A549 (cell line): Measurements from ENCODE around the gene CTIF. TPM values are rescaled to one million over a fixed set of nuclear protein-coding genes. Genes with fewer than 3 reads are reported as not detected.

Source experiments
- ATAC-seq, 2 experiments: fragments of 200-7000 bp in 1 of 2; fragments of >200 bp in 1 of 2; cut with Nextera tagmentation in 1 of 2; cut with Tn5 transposase in 1 of 2; 3 replicates each; pipeline versions ENCODE4 v1.8.0 to v1.9.1; 2018 to 2020; ENCODE audit warnings: mild to moderate bottlenecking in 1 of 2, moderate library complexity in 1 of 2
- CTCF ChIA-PET: fragments of 300-600 bp; sonication (Branson Sonifier 250); formaldehyde crosslinking; extraction: SDS; loops from one replicate; lab custom pipeline; 2021; ENCODE audit warnings: antibody characterized with exemption, inconsistent platforms; lab: Yijun Ruan, JAX
- POLR2A ChIA-PET: fragments of 350-600 bp; formaldehyde crosslinking; extraction: SDS; loops from one replicate; lab custom pipeline; 2021; ENCODE audit warnings: antibody characterized with exemption, inconsistent platforms; lab: Yijun Ruan, JAX
- DNase-seq, 2 experiments: peaks; one replicate each; pipeline versions ENCODE4 v3.0.0 to v3.0.0-alpha.2; 2011 to 2016; ENCODE audit warnings: low read depth in 1 of 2, low spot score in 1 of 2
- FAIRE-seq: peaks from 2 replicates; lab custom pipeline; 2011; peaks lifted over from hg19 to GRCh38; lab: Jason Lieb, UNC
- H3K27ac ChIP-seq, 2 experiments: fragments of >200 bp; sonication (Bioruptor Twin); formaldehyde crosslinking; 3 replicates each; pipeline ENCODE4 v1.5.1; 2016 to 2017
- H3K4me1 ChIP-seq: fragments of >200 bp; sonication (Bioruptor Twin); formaldehyde crosslinking; 3 replicates; pipeline ENCODE4 v1.6.1; 2016
- H3K4me2 ChIP-seq: fragments of >200 bp; sonication (Bioruptor Twin); formaldehyde crosslinking; 3 replicates; pipeline ENCODE4 v1.6.1; 2016
- H3K4me3 ChIP-seq: fragments of >200 bp; sonication (Bioruptor Twin); formaldehyde crosslinking; 3 replicates; pipeline ENCODE4 v1.5.1; 2016
- H3K9me3 ChIP-seq: fragments of >200 bp; sonication (Bioruptor Twin); formaldehyde crosslinking; 3 replicates; pipeline ENCODE4 v1.6.1; 2016
- BHLHE40 ChIP-seq: IDR thresholded peaks from 2 replicates; pipeline ENCODE4 v1.6.1; 2012; ENCODE audit warnings: low read depth, low read length, inconsistent platforms
- CBX2 ChIP-seq: fragments of 200-600 bp; sonication (generic); IDR thresholded peaks from 2 replicates; pipeline ENCODE4 v1.6.1; 2016; ENCODE audit warnings: low read depth, mild to moderate bottlenecking, borderline replicate concordance
- CBX8 ChIP-seq: fragments of 200-600 bp; sonication (generic); IDR thresholded peaks from 2 replicates; pipeline ENCODE4 v1.6.1; 2016
- CHD4 ChIP-seq: fragments of 200-600 bp; sonication (generic); IDR thresholded peaks from 2 replicates; pipeline ENCODE4 v1.6.1; 2016; ENCODE audit warnings: antibody characterized with exemption, mild to moderate bottlenecking, borderline replicate concordance
- EP300 ChIP-seq, 2 experiments: fragments of >200 bp; sonication (Bioruptor Twin); formaldehyde crosslinking; IDR thresholded peaks; 2 replicates in 1 of 2; 3 replicates in 1 of 2; pipeline ENCODE4 v1.6.1; 2016 to 2017
- ESRRA ChIP-seq: fragments of 150-350 bp; IDR thresholded peaks from 2 replicates; pipeline ENCODE4 v1.6.1; 2014; ENCODE audit warnings: mild to moderate bottlenecking, low read length, borderline replicate concordance
- FOSL2 ChIP-seq, 2 experiments: fragments of 450-650 bp in 1 of 2; fragments of >200 bp in 1 of 2; sonication (Bioruptor Twin) in 1 of 2; formaldehyde crosslinking; IDR thresholded peaks; 2 replicates each; pipeline versions ENCODE4 v1.5.0 to v1.6.1; 2016 to 2020; ENCODE audit warnings: mild to moderate bottlenecking in 1 of 2, moderate library complexity in 1 of 2
- GATA3 ChIP-seq: IDR thresholded peaks from 2 replicates; pipeline ENCODE4 v1.6.1; 2012; ENCODE audit warnings: borderline replicate concordance
- HMGXB4 ChIP-seq: fragments of 250-450 bp; sonication (Bioruptor Pico); IDR thresholded peaks from 2 replicates; pipeline ENCODE4 v1.5.0; 2021; ENCODE audit warnings: mild to moderate bottlenecking, moderate library complexity, borderline replicate concordance
- HOXA7 ChIP-seq: fragments of 250-450 bp; sonication (Bioruptor Pico); IDR thresholded peaks from 2 replicates; pipeline ENCODE4 v1.5.0; 2020; ENCODE audit warnings: mild to moderate bottlenecking, moderate library complexity
- HOXB5 ChIP-seq: fragments of 250-450 bp; sonication (Bioruptor Pico); IDR thresholded peaks from 2 replicates; pipeline ENCODE4 v1.5.0; 2020; ENCODE audit warnings: mild to moderate bottlenecking, moderate library complexity
- JUN ChIP-seq, 2 experiments: fragments of >200 bp; sonication (Bioruptor Twin); formaldehyde crosslinking; IDR thresholded peaks; 2 replicates in 1 of 2; 3 replicates in 1 of 2; pipeline ENCODE4 v1.6.1; 2016 to 2017
- MAX ChIP-seq: IDR thresholded peaks from 2 replicates; pipeline ENCODE4 v1.6.1; 2012
- NFE2L2 ChIP-seq: fragments of 150-350 bp; conservative IDR thresholded peaks from 2 replicates; pipeline ENCODE4 v1.6.1; 2014; ENCODE audit warnings: low read length
- PHF8 ChIP-seq: fragments of 200-600 bp; sonication (generic); IDR thresholded peaks from 2 replicates; pipeline ENCODE4 v1.6.1; 2016; ENCODE audit warnings: low read depth, mild to moderate bottlenecking, antibody characterized with exemption, moderate library complexity, borderline replicate concordance
- POLR2A ChIP-seq: IDR thresholded peaks from 2 replicates; pipeline ENCODE4 v1.6.1; 2012; ENCODE audit warnings: mild to moderate bottlenecking, low read length
- POLR2AphosphoS2 ChIP-seq: conservative IDR thresholded peaks from 2 replicates; pipeline ENCODE4 v1.6.1; 2012; ENCODE audit warnings: low read length, improper control_type of control experiment, inconsistent platforms
- RARB ChIP-seq: fragments of 250-450 bp; sonication (Bioruptor Pico); IDR thresholded peaks from 2 replicates; pipeline ENCODE4 v1.8.0; 2021; ENCODE audit warnings: mild to moderate bottlenecking, moderate library complexity
- RCOR1 ChIP-seq: fragments of 150-350 bp; IDR thresholded peaks from 2 replicates; pipeline ENCODE4 v1.6.1; 2014; ENCODE audit warnings: antibody characterized with exemption, low read length, low read depth
- ZC3H11A ChIP-seq: fragments of 450-650 bp; IDR thresholded peaks from 2 replicates; pipeline ENCODE4 v1.6.1; 2014; ENCODE audit warnings: antibody characterized with exemption, mild to moderate bottlenecking
- ZFP36 ChIP-seq: fragments of 450-650 bp; IDR thresholded peaks from 2 replicates; pipeline ENCODE4 v1.6.1; 2014; ENCODE audit warnings: borderline replicate concordance; ENCODE audit not compliant: partially characterized antibody
- ZNF302 ChIP-seq: fragments of 250-450 bp; sonication (Bioruptor Pico); IDR thresholded peaks from 2 replicates; pipeline ENCODE4 v1.9.0; 2021; ENCODE audit warnings: inconsistent platforms, mild to moderate bottlenecking, moderate library complexity
- WGBS: methylation state at CpG from one replicate; pipeline ENCODE4 v1.1.6; 2017; ENCODE audit errors: missing lambda C conversion rate; 5-methylcytosine and 5-hydroxymethylcytosine counted together
- polyA plus RNA-seq, 4 experiments: library from polyadenylated mRNA; depleted of rRNA in 3 of 4; stranded (reverse); fragments of >200 nt; fragmentation: RNase III in 1 of 4; extraction: RNeasy Plus Mini Kit Qiagen cat#74134 plus additional on column Dnase treatment in 1 of 4; gene quantifications; 2 replicates in 3 of 4; 3 replicates in 1 of 4; pipeline ENCODE4 v1.2.3, GENCODE V29; 2011 to 2017
- TF ChIP-seq, protein P1 (sequence below): fragments of 450-650 bp; IDR thresholded peaks from 2 replicates; pipeline ENCODE4 v1.6.1; 2014; ENCODE audit warnings: antibody characterized with exemption
- TF ChIP-seq, protein P2 (sequence below): fragments of >200 bp; sonication (Bioruptor Twin); formaldehyde crosslinking; IDR thresholded peaks from 3 replicates; pipeline ENCODE4 v1.6.1; 2016
- TF ChIP-seq, protein P3 (sequence below): fragments of 150-350 bp; IDR thresholded peaks from 2 replicates; pipeline ENCODE4 v1.6.1; 2014; ENCODE audit warnings: low read depth, mild to moderate bottlenecking, low read length

CTIF gene
- polyA plus RNA-seq, 2 of the 4 experiments (the other 2 are of a cell fraction) = 17.0 to 24.7 TPM

- H3K4me2 ChIP-seq = no peak overlapping the region
- TF ChIP-seq POLR2A (no peak), MAX (no peak), CBX8 (no peak), HMGXB4 (no peak), EP300 (IDR thresholded peaks at IDR 0.05) (no peak), ZC3H11A (no peak), POLR2AphosphoS2 (no peak), RCOR1 (no peak), BHLHE40 (no peak), PHF8 (no peak), HOXA7 (no peak), CHD4 (no peak), ZFP36 (no peak), HOXB5 (CRISPR knock-in tag) (no peak), ESRRA (no peak)
- TF ChIP-seq, protein P1, sequence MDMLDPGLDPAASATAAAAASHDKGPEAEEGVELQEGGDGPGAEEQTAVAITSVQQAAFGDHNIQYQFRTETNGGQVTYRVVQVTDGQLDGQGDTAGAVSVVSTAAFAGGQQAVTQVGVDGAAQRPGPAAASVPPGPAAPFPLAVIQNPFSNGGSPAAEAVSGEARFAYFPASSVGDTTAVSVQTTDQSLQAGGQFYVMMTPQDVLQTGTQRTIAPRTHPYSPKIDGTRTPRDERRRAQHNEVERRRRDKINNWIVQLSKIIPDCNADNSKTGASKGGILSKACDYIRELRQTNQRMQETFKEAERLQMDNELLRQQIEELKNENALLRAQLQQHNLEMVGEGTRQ = no peak
- TF ChIP-seq, protein P2, sequence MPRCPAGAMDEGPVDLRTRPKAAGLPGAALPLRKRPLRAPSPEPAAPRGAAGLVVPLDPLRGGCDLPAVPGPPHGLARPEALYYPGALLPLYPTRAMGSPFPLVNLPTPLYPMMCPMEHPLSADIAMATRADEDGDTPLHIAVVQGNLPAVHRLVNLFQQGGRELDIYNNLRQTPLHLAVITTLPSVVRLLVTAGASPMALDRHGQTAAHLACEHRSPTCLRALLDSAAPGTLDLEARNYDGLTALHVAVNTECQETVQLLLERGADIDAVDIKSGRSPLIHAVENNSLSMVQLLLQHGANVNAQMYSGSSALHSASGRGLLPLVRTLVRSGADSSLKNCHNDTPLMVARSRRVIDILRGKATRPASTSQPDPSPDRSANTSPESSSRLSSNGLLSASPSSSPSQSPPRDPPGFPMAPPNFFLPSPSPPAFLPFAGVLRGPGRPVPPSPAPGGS = no peak
- 84% methylated on average over 5 of the region's 5 CpGs for WGBS
- no peak for DNase-seq
- ChIA-PET POLR2A (no interaction called here), CTCF (no interaction called here)
- no peak for ATAC-seq
- no peaks in the 10 kb centered on the region for H3K9me3 ChIP-seq
- no peak for FAIRE-seq
- no peak overlapping the region for H3K27ac ChIP-seq
- H3K4me3 ChIP-seq = no peak overlapping the region
- H3K4me1 ChIP-seq = no peaks in the 10 kb centered on the region
Observed at GRCh38 chr18:48784656-48785055, 245.8 kb downstream of the CTIF start.

GRCh38 chr18:48785091-48785614 is 246.3 kb downstream of the CTIF start:
- DNase-seq (no peak), FAIRE-seq (no peak), ATAC-seq (no peak)
- Histone ChIP-seq H3K9me3 (no peaks in the 10 kb centered on the region), H3K4me1 (no peaks in the 10 kb centered on the region), H3K27ac (no peak overlapping the region), H3K4me3 (no peak overlapping the region), H3K4me2 (no peak overlapping the region)
- TF ChIP-seq RARB (CRISPR knock-in tag) (no peak), FOSL2 (IDR thresholded peaks at IDR 0.05) (no peak), FOSL2 (CRISPR knock-in tag; IDR thresholded peaks at IDR 0.05) (no peak)
- 76% methylated on average over 5 of the region's 5 CpGs for WGBS
- ChIA-PET CTCF (interaction anchor here (1.0 kb wide), 1 partner anchor 309 kb away, joined by 3 read pairs; no protein-coding TSS in a partner anchor), POLR2A (no interaction called here)

DNA sequence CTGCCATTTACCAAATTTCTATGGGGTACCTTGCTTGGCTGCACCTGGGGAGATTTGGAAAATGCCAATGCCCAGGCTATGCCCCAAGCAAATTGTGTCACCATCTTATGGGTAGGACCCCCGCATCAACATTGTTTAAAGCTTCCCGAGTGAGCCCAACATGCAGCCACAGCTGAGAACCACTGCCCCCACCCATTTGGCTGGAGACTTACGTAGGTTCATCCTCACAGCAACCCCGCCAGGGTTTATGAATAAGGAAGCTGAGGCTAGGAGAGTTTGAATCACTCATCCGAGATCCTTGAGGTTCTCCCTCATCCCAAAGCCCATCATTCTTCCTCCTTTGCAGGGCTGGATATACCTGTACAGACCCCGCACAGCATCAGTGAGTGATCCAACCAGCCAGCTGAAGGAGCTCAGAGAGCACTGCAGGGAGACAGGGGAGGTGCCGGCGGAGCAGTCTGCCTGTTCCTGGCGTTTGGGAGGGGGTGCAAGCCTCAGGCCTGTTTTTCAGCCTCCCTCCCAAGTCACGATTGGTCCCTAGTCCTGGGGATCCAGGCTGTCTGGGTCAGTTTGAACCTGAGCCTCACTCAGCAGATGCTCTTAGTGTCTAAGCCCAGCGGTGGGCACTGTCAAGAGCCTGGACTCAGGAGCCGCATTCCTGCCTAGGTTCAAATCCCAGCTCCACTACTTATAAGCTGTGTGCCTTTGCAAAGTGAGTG is 247.1 kb downstream of the CTIF start:
- H3K27ac ChIP-seq = no peak overlapping the region
- POLR2A ChIA-PET = no interaction called here
- no peak overlapping the region for H3K4me2 ChIP-seq
- no peaks in the 10 kb centered on the region for H3K4me1 ChIP-seq
- no peak overlapping the region for H3K4me3 ChIP-seq
- DNase-seq = no peak
- no peak for FAIRE-seq
- no peak for ATAC-seq
- WGBS = 91% methylated on average over 10 of the region's 12 CpGs
- CTCF ChIA-PET = interaction anchor here (0.7 to 1.0 kb wide), 2 partner anchors 9 to 310 kb away, joined by 3 read pairs; no protein-coding TSS in a partner anchor
- no peaks in the 10 kb centered on the region for H3K9me3 ChIP-seq
- TF ChIP-seq JUN (IDR thresholded peaks at IDR 0.05) = no peak
- TF ChIP-seq CBX2 = no peak
- TF ChIP-seq NFE2L2 = no peak
- TF ChIP-seq, protein P3, sequence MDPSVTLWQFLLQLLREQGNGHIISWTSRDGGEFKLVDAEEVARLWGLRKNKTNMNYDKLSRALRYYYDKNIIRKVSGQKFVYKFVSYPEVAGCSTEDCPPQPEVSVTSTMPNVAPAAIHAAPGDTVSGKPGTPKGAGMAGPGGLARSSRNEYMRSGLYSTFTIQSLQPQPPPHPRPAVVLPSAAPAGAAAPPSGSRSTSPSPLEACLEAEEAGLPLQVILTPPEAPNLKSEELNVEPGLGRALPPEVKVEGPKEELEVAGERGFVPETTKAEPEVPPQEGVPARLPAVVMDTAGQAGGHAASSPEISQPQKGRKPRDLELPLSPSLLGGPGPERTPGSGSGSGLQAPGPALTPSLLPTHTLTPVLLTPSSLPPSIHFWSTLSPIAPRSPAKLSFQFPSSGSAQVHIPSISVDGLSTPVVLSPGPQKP = no peak
- TF ChIP-seq RCOR1 = no peak
- no peak for TF ChIP-seq GATA3
- no peak for TF ChIP-seq POLR2A
- no peak for TF ChIP-seq ZNF302 (CRISPR knock-in tag)
- TF ChIP-seq HOXB5 (CRISPR knock-in tag) = no peak
